ENCODE results near the gene UBASH3B.

Gene UBASH3B

DNA sequence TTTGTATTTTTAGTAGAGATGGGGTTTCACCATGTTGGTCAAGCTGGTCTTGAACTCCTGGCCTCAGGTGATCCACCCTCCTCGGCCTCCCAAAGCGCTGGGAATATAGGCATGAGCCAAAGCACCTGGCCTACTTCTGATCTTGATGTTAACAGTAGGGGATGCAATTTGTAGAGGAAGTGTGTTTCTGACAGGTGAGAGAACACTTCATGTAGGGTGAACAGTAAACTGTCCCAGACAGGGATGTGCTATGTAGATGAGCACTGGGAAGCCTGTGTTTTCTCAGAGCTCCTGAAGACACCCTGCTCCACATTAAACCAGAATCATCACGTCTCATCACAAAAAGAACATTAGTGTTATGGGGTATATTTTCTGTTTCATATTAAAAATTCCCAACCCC lies 45.1 kb downstream of the UBASH3B start:
- Histone ChIP-seq H3K9me3 (ENCODE audit: insufficient read depth, low read depth, low read length) (no peaks in the 10 kb centered on the region), H3K36me3 (ENCODE audit: insufficient read depth, low read length) (peaks cover 26% of the 10 kb centered on the region; the same call in 1 of the 2 replicates), H3K27me3 (ENCODE audit: insufficient read depth, low read length, poor library complexity, severe bottlenecking) (no peaks in the 10 kb centered on the region), H3K79me2 (ENCODE audit: insufficient read depth, low read length) (peaks cover 78% of the 10 kb centered on the region), H3K4me1 (ENCODE audit: insufficient read depth, low read length, poor library complexity, severe bottlenecking) (peaks cover 76% of the 10 kb centered on the region), H4K20me1 (ENCODE audit: insufficient read depth, low read length, poor library complexity, severe bottlenecking) (no peaks in the 10 kb centered on the region), H3K9me2 (replicated peaks; ENCODE audit: low read depth, low read length) (no peaks in the 10 kb centered on the region), H3K4me3 (ENCODE audit: low read length, poor library complexity, severe bottlenecking) (no peak overlapping the region), H2AFZ (ENCODE audit: low read length) (no peak overlapping the region), H3K4me2 (ENCODE audit: low read depth, low read length, poor library complexity, severe bottlenecking) (no peak overlapping the region), H3K9ac (ENCODE audit: low read depth, low read length, poor library complexity, severe bottlenecking) (peak overlapping the region; percentile 18), H3F3A (ENCODE audit: low read depth) (peaks cover 22% of the 10 kb centered on the region)
- no peak for TF ChIP-seq EZH2phosphoT487 (IDR thresholded peaks at IDR 0.05; ENCODE audit: borderline replicate concordance)
- TF ChIP-seq, protein P1, sequence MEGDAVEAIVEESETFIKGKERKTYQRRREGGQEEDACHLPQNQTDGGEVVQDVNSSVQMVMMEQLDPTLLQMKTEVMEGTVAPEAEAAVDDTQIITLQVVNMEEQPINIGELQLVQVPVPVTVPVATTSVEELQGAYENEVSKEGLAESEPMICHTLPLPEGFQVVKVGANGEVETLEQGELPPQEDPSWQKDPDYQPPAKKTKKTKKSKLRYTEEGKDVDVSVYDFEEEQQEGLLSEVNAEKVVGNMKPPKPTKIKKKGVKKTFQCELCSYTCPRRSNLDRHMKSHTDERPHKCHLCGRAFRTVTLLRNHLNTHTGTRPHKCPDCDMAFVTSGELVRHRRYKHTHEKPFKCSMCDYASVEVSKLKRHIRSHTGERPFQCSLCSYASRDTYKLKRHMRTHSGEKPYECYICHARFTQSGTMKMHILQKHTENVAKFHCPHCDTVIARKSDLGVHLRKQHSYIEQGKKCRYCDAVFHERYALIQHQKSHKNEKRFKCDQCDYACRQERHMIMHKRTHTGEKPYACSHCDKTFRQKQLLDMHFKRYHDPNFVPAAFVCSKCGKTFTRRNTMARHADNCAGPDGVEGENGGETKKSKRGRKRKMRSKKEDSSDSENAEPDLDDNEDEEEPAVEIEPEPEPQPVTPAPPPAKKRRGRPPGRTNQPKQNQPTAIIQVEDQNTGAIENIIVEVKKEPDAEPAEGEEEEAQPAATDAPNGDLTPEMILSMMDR (conservative IDR thresholded peaks at IDR 0.05; ENCODE audit: low read length), result no peak

DNA sequence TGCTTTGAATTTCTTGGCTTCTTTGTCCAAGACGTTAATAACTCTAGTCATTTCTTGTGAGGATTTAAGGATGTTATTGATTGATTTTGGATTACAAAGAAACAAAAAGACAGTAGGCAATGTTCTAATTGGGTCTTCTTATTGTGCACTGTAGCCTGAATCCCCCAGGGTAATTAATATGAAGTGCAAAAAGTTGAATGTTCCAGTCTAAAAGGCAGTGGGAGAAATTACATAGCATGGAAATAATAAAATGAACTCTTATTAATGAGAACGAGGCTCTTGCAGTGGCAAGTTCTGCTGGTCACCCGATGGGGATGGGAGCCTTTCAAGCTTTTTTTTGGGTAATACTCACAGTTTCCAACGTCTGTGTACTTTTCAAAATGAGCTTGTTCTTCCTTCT lies 45.6 kb downstream of the UBASH3B start:
- H4K20me1 ChIP-seq (ENCODE audit: insufficient read depth, low read length, poor library complexity, severe bottlenecking), result no peaks in the 10 kb centered on the region
- H3K36me3 ChIP-seq (ENCODE audit: insufficient read depth, low read length), result peaks cover 27% of the 10 kb centered on the region; the same call in 1 of the 2 replicates
- H3K4me1 ChIP-seq (ENCODE audit: insufficient read depth, low read length, poor library complexity, severe bottlenecking), result peaks cover 76% of the 10 kb centered on the region
- H3K4me2 ChIP-seq (ENCODE audit: low read depth, low read length, poor library complexity, severe bottlenecking), result no peak overlapping the region
- peak overlapping the region; percentile 18 for H3K9ac ChIP-seq (ENCODE audit: low read depth, low read length, poor library complexity, severe bottlenecking)
- no peak overlapping the region for H3K4me3 ChIP-seq (ENCODE audit: low read length, poor library complexity, severe bottlenecking)
- TF ChIP-seq EZH2phosphoT487 (IDR thresholded peaks at IDR 0.05; ENCODE audit: borderline replicate concordance), result no peak
- TF ChIP-seq, protein P1 (conservative IDR thresholded peaks at IDR 0.05; ENCODE audit: low read length), result no peak
- no peak overlapping the region for H2AFZ ChIP-seq (ENCODE audit: low read length)
- H3K9me3 ChIP-seq (ENCODE audit: insufficient read depth, low read depth, low read length), result no peaks in the 10 kb centered on the region
- H3K79me2 ChIP-seq (ENCODE audit: insufficient read depth, low read length), result peaks cover 82% of the 10 kb centered on the region
- H3F3A ChIP-seq (ENCODE audit: low read depth), result peaks cover 20% of the 10 kb centered on the region
- H3K27me3 ChIP-seq (ENCODE audit: insufficient read depth, low read length, poor library complexity, severe bottlenecking), result no peaks in the 10 kb centered on the region
- no peaks in the 10 kb centered on the region for H3K9me2 ChIP-seq (replicated peaks; ENCODE audit: low read depth, low read length)

DNA sequence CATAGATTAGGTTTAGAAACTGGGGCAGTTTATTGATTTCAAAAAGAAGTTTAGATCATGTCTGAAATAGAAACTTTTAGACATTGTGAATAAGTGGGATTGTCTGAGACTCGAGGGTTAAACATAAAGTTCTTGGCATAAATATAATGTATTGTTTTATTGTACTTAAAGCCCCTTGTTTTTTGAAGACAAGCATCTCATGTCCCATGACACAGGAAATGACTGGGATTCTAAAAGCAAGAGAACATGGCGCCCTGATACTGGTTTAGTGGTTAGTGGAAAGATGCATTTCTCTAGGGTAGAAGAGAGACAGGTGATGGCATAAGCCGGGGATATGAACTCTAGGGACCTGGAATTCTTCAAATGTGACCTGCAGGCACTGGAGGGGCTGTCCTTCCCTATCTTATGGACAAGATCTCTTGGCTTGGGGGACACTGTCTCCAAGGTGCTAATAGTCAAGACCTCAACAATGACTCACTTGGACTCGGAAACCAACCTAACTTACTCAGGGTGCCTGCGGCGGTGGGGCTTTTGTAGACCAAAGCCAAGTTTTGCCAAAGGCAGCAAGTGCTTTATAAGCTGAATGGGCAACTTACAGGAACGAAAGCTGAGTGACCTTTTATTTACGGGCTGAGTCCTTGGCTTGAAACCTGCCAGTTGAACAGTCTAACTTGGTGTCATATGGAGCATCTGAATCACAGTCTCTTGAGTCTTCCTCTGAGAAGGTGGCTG lies 48.2 kb downstream of the UBASH3B start:
- Histone ChIP-seq H3K4me3 (ENCODE audit: low read length, poor library complexity, severe bottlenecking) (no peak overlapping the region), H3K9ac (ENCODE audit: low read depth, low read length, poor library complexity, severe bottlenecking) (no peak overlapping the region), H3F3A (ENCODE audit: low read depth) (peaks cover under 1% of the 10 kb centered on the region; the same call in 1 of the 2 replicates), H3K9me3 (ENCODE audit: insufficient read depth, low read depth, low read length) (no peaks in the 10 kb centered on the region), H3K36me3 (ENCODE audit: insufficient read depth, low read length) (peaks cover 33% of the 10 kb centered on the region; the same call in 1 of the 2 replicates), H4K20me1 (ENCODE audit: insufficient read depth, low read length, poor library complexity, severe bottlenecking) (no peaks in the 10 kb centered on the region), H3K27me3 (ENCODE audit: insufficient read depth, low read length, poor library complexity, severe bottlenecking) (no peaks in the 10 kb centered on the region), H3K4me1 (ENCODE audit: insufficient read depth, low read length, poor library complexity, severe bottlenecking) (peaks cover 72% of the 10 kb centered on the region), H3K4me2 (ENCODE audit: low read depth, low read length, poor library complexity, severe bottlenecking) (no peak overlapping the region), H2AFZ (ENCODE audit: low read length) (no peak overlapping the region), H3K79me2 (ENCODE audit: insufficient read depth, low read length) (peaks cover 98% of the 10 kb centered on the region), H3K9me2 (replicated peaks; ENCODE audit: low read depth, low read length) (no peaks in the 10 kb centered on the region)
- TF ChIP-seq, protein P1 (conservative IDR thresholded peaks at IDR 0.05; ENCODE audit: low read length), result no peak
- no peak for TF ChIP-seq EZH2phosphoT487 (IDR thresholded peaks at IDR 0.05; ENCODE audit: borderline replicate concordance)
